ENCODE measurements around the gene SEMA7A. TPM values are rescaled to one million over a fixed set of nuclear protein-coding genes. Genes with fewer than 3 reads are reported as not detected.

The SEMA7A gene
- total RNA-seq, 1 experiment from 2014 or later = 38.1 TPM

DNA sequence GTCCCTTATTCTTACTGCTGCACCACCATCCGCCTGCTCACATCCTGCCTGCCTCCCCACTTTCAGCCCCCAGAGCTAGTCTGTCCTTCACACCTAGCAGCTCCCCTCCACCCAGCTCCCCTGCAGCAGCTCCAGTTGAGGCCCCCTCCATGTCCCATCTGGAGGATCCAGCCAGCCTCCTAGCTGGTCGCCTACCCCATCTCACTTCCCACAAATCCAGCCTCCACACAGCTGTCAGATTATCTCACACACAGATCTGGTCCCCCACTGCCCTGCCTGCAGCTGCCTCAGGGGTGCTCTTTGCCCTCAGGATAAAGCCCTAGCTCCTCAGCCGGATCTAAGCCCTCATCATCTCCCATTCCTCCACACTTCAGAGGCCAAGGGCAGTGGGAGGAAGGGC is 8.8 kb upstream of the SEMA7A start:
- Histone ChIP-seq H3K36me3 (ENCODE audit: control insufficient read depth, insufficient read depth, low read length) (no peaks in the 10 kb centered on the region), H3K9me3 (no peaks in the 10 kb centered on the region), H3K4me1 (peaks cover 76% of the 10 kb centered on the region), H3K27me3 (replicated peaks; ENCODE audit: control insufficient read depth, insufficient read depth, low read length) (no peaks in the 10 kb centered on the region), H3K4me3 (ENCODE audit: low read depth, low read length) (no peak overlapping the region)
- no peak for TF ChIP-seq CTCF (IDR thresholded peaks at IDR 0.05; ENCODE audit: insufficient read depth in 1 of 2, low read depth in 1 of 2, low read length in 1 of 2, severe bottlenecking in 1 of 2, unreplicated experiment in 1 of 2)
- H3K27me3 Mint-ChIP-seq (ENCODE audit: insufficient read depth, unreplicated experiment) = no peaks in the 10 kb centered on the region
- ChIA-PET POLR2A (interaction anchor here (0.6 to 2.0 kb wide), 8 partner anchors 10 to 155 kb away, joined by 3 to 14 read pairs (median 5); partner anchors contain the start of gene UBL7), CTCF (interaction anchor here (0.6 to 2.1 kb wide), 12 partner anchors 9 to 122 kb away, joined by 3 to 13 read pairs (median 4); partner anchors contain the start of gene UBL7)
- intact Hi-C loops (cut with micrococcal nuclease; ENCODE audit: unreplicated experiment) = loop anchor here (1.0 to 5.0 kb wide), 2 partner anchors 19 to 100 kb away; partner anchors contain the start of genes ARID3B and UBL7
- peak overlapping the region; percentile 89 for H3K27ac Mint-ChIP-seq (ENCODE audit: unreplicated experiment)
- H3K36me3 Mint-ChIP-seq (ENCODE audit: insufficient read depth, unreplicated experiment) = peaks cover 20% of the 10 kb centered on the region
- peaks cover 67% of the 10 kb centered on the region for H3K4me1 Mint-ChIP-seq (ENCODE audit: low read depth, unreplicated experiment)
- no peaks in the 10 kb centered on the region for H3K9me3 Mint-ChIP-seq (ENCODE audit: unreplicated experiment)
- DNase-seq = no peak
- BruUV-seq (replicated peaks) = no TSS peak
- H3K4me3 Mint-ChIP-seq (ENCODE audit: unreplicated experiment) = peak overlapping the region; percentile 70

- H3K9me3 Mint-ChIP-seq (ENCODE audit: unreplicated experiment) = no peaks in the 10 kb centered on the region
- no peaks in the 10 kb centered on the region for H3K27me3 ChIP-seq (replicated peaks; ENCODE audit: control insufficient read depth, insufficient read depth, low read length)
- no peak for DNase-seq
- peak overlapping the region; percentile 89 for H3K27ac Mint-ChIP-seq (ENCODE audit: unreplicated experiment)
- no peak for TF ChIP-seq CTCF (IDR thresholded peaks at IDR 0.05; ENCODE audit: insufficient read depth in 1 of 2, low read depth in 1 of 2, low read length in 1 of 2, severe bottlenecking in 1 of 2, unreplicated experiment in 1 of 2)
- no peak overlapping the region for H3K4me3 ChIP-seq (ENCODE audit: low read depth, low read length)
- intact Hi-C loops (cut with micrococcal nuclease; ENCODE audit: unreplicated experiment) = loop anchor here (5.0 kb wide), 1 partner anchor 100 kb away; the partner anchor contains the start of gene ARID3B
- H3K4me1 ChIP-seq = peaks cover 71% of the 10 kb centered on the region
- ChIA-PET CTCF (interaction anchor here (0.6 to 2.1 kb wide), 9 partner anchors 12 to 109 kb away, joined by 3 to 13 read pairs (median 3); partner anchors contain the start of gene UBL7), POLR2A (interaction anchor here (0.7 to 2.0 kb wide), 4 partner anchors 19 to 156 kb away, joined by 4 to 14 read pairs (median 5); partner anchors contain the start of gene UBL7)
- peak overlapping the region; percentile 70 for H3K4me3 Mint-ChIP-seq (ENCODE audit: unreplicated experiment)
- H3K36me3 ChIP-seq (ENCODE audit: control insufficient read depth, insufficient read depth, low read length) = no peaks in the 10 kb centered on the region
- H3K4me1 Mint-ChIP-seq (ENCODE audit: low read depth, unreplicated experiment) = peaks cover 66% of the 10 kb centered on the region
- peaks cover 20% of the 10 kb centered on the region for H3K36me3 Mint-ChIP-seq (ENCODE audit: insufficient read depth, unreplicated experiment)
- no peaks in the 10 kb centered on the region for H3K9me3 ChIP-seq
- H3K27me3 Mint-ChIP-seq (ENCODE audit: insufficient read depth, unreplicated experiment) = no peaks in the 10 kb centered on the region
- no TSS peak for BruUV-seq (replicated peaks)
Observed at GRCh38 chr15:74442063-74442462, 8.3 kb upstream of the SEMA7A start.

GRCh38 chr15:74441248-74441941 is 7.6 kb upstream of the SEMA7A start:
- Mint-ChIP-seq H3K36me3 (ENCODE audit: insufficient read depth, unreplicated experiment) (peaks cover 20% of the 10 kb centered on the region), H3K4me1 (ENCODE audit: low read depth, unreplicated experiment) (peaks cover 59% of the 10 kb centered on the region), H3K9me3 (ENCODE audit: unreplicated experiment) (no peaks in the 10 kb centered on the region), H3K27me3 (ENCODE audit: insufficient read depth, unreplicated experiment) (no peaks in the 10 kb centered on the region), H3K27ac (ENCODE audit: unreplicated experiment) (peak overlapping the region; percentile 89), H3K4me3 (ENCODE audit: unreplicated experiment) (peak overlapping the region; percentile 70)
- Histone ChIP-seq H3K9me3 (no peaks in the 10 kb centered on the region), H3K4me3 (ENCODE audit: low read depth, low read length) (no peak overlapping the region), H3K4me1 (peaks cover 64% of the 10 kb centered on the region), H3K36me3 (ENCODE audit: control insufficient read depth, insufficient read depth, low read length) (no peaks in the 10 kb centered on the region), H3K27me3 (replicated peaks; ENCODE audit: control insufficient read depth, insufficient read depth, low read length) (no peaks in the 10 kb centered on the region)
- BruUV-seq (replicated peaks) = no TSS peak
- TF ChIP-seq CTCF (IDR thresholded peaks at IDR 0.05; ENCODE audit: insufficient read depth in 1 of 2, low read depth in 1 of 2, low read length in 1 of 2, severe bottlenecking in 1 of 2, unreplicated experiment in 1 of 2) = no peak
- CTCF ChIA-PET = interaction anchor here (0.8 to 2.4 kb wide), 5 partner anchors 12 to 59 kb away, joined by 3 to 13 read pairs (median 5); partner anchors contain the start of gene UBL7
- DNase-seq = no peak
- intact Hi-C loops (cut with micrococcal nuclease; ENCODE audit: unreplicated experiment) = loop anchor here (5.0 kb wide), 1 partner anchor 101 kb away; the partner anchor contains the start of gene ARID3B
- POLR2A ChIA-PET = interaction anchor here (1.0 kb wide), 1 partner anchor 20 kb away, joined by 4 read pairs; the partner anchor contains the start of gene UBL7

Data from Caco-2 (cell line).